ENCODE results near the gene LRMDA.

LRMDA gene

GRCh38 chr10:75709245-75709644, 277.8 kb downstream of the LRMDA start:
- ChIA-PET POLR2A (no interaction called here), CTCF (interaction anchor here (1.2 kb wide), 2 partner anchors 14 to 16 kb away, joined by 3 to 4 read pairs; no protein-coding TSS in a partner anchor)
- no peak for DNase-seq (ENCODE audit: extremely low spot score)
- TF ChIP-seq, protein P1, sequence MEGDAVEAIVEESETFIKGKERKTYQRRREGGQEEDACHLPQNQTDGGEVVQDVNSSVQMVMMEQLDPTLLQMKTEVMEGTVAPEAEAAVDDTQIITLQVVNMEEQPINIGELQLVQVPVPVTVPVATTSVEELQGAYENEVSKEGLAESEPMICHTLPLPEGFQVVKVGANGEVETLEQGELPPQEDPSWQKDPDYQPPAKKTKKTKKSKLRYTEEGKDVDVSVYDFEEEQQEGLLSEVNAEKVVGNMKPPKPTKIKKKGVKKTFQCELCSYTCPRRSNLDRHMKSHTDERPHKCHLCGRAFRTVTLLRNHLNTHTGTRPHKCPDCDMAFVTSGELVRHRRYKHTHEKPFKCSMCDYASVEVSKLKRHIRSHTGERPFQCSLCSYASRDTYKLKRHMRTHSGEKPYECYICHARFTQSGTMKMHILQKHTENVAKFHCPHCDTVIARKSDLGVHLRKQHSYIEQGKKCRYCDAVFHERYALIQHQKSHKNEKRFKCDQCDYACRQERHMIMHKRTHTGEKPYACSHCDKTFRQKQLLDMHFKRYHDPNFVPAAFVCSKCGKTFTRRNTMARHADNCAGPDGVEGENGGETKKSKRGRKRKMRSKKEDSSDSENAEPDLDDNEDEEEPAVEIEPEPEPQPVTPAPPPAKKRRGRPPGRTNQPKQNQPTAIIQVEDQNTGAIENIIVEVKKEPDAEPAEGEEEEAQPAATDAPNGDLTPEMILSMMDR (IDR thresholded peaks at IDR 0.05; ENCODE audit: control extremely low read depth, extremely low read depth, low read depth, missing control alignments), result no peak

DNA sequence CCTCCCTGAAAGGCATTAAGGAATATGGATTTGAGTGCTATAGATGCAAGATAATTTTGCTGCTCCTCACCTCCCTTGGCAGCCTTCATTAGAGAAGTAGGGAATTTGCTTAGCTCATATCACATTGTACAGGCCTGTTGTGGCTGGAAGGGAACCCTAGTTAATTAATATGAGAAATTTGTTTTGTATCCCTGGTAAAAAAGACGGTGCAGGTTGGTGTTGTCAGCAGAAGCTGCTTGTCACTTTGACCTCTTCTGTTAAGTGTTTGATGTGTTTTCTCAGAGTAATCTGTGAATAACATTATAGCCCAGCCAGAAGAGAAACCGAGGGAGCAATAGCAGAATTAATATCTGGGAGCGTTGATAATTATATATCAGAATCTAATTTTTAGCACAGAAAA, 278.4 kb downstream of the LRMDA start:
- POLR2A ChIA-PET, result no interaction called here
- CTCF ChIA-PET, result interaction anchor here (0.8 to 1.2 kb wide), 3 partner anchors 10 to 17 kb away, joined by 3 to 4 read pairs (median 3); no protein-coding TSS in a partner anchor
- TF ChIP-seq, protein P1 (IDR thresholded peaks at IDR 0.05; ENCODE audit: control extremely low read depth, extremely low read depth, low read depth, missing control alignments), result no peak
- no peak for DNase-seq (ENCODE audit: extremely low spot score)

- no peak for DNase-seq (ENCODE audit: extremely low spot score)
- TF ChIP-seq, protein P1 (IDR thresholded peaks at IDR 0.05; ENCODE audit: control extremely low read depth, extremely low read depth, low read depth, missing control alignments), result no peak
- ChIA-PET POLR2A (no interaction called here), CTCF (no interaction called here)
Measured at GRCh38 chr10:75712242-75712880, 280.9 kb downstream of the LRMDA start.

- POLR2A ChIA-PET, result no interaction called here
- DNase-seq (ENCODE audit: extremely low spot score), result no peak
- TF ChIP-seq, protein P1 (IDR thresholded peaks at IDR 0.05; ENCODE audit: control extremely low read depth, extremely low read depth, low read depth, missing control alignments), result no peak
- CTCF ChIA-PET, result interaction anchor here (1.0 kb wide), 1 partner anchor 20 kb away, joined by 3 read pairs; no protein-coding TSS in a partner anchor
Measured at GRCh38 chr10:75716506-75716905, 285.1 kb downstream of the LRMDA start.

- TF ChIP-seq, protein P1 (IDR thresholded peaks at IDR 0.05; ENCODE audit: control extremely low read depth, extremely low read depth, low read depth, missing control alignments), result no peak
- POLR2A ChIA-PET, result no interaction called here
- DNase-seq (ENCODE audit: extremely low spot score), result no peak
- CTCF ChIA-PET, result interaction anchor here (1.0 kb wide), 1 partner anchor 19 kb away, joined by 3 read pairs; no protein-coding TSS in a partner anchor
Measured at GRCh38 chr10:75717126-75717916, 285.9 kb downstream of the LRMDA start.

DNA sequence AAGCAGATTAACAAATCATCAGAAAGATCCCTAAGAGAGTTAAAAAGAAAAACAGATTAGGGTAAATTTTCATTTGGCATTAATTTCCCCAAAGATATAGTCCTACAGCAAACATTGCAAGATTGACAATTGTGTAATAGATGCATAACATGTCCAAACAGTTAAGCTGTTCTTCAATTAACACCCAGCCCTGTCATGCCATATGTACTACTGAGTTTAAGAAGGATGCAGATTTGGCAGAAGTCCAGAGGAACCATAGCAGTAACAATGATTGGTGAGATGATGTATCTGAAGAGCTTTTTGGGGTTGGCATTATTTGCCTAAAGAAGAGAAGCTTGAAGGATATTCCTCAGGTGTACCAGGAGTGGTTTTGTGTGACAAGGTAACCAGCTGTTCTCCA, 287.6 kb downstream of the LRMDA start:
- no peak for DNase-seq (ENCODE audit: extremely low spot score)
- ChIA-PET POLR2A (no interaction called here), CTCF (interaction anchor here (1.4 kb wide), 1 partner anchor 9 kb away, joined by 3 read pairs; no protein-coding TSS in a partner anchor)
- TF ChIP-seq, protein P1 (IDR thresholded peaks at IDR 0.05; ENCODE audit: control extremely low read depth, extremely low read depth, low read depth, missing control alignments), result no peak

All from GM10248 (cell line).